ENCODE measurements around the gene RALGPS2.

DNA sequence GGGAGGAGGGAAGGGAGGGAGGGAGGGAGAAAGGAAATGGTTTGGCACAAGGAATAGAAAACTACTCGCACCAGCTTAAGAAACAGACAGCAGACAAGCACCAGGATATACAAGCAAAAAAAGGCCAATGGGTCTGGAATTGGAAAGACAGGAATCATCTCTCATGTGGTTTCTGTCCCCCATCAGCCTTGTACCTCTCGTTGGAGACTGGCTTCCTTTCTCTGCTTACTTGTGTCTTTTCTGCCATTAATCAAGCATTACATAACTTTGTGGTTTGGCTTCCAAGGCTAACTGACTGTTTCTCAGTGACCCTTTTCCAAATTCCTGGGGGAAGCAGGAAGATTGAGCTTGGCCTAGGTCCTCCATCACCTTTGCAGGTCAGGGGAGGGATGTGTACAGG lies 11.8 kb upstream of the RALGPS2 start:
- TF ChIP-seq EZH2phosphoT487 (IDR thresholded peaks at IDR 0.05; ENCODE audit: insufficient read depth, low read depth) (no peak), EZH2 (IDR thresholded peaks at IDR 0.05; ENCODE audit: insufficient read depth, poor library complexity, severe bottlenecking) (no peak)
